K562 (cell line): ENCODE results near the gene CPED1. TPM values are rescaled to one million over a fixed set of nuclear protein-coding genes. Genes with fewer than 3 reads are reported as not detected.

Source experiments
- ATAC-seq: fragments of 200-7000 bp; cut with Tn5 transposase; 3 replicates; pipeline ENCODE4 v1.9.1; 2020; ENCODE audit warnings: moderate library complexity
- BruUV-seq: library from RNA; stranded (reverse); fragments of 400-500 nt; replicated peaks from 2 replicates; lab custom pipeline; 2021; lab: Mats Ljungman, UMichigan
- CTCF ChIA-PET: fragments of 300-600 bp; formaldehyde crosslinking; extraction: SDS; loops from one replicate; lab custom pipeline; 2021; ENCODE audit warnings: low intra/inter-chr PET ratio; lab: Yijun Ruan, JAX
- POLR2A ChIA-PET: fragments of 300-600, 350-650 bp; sonication (Branson Sonifier 250); formaldehyde crosslinking; extraction: SDS; loops from one replicate; lab custom pipeline; 2021; ENCODE audit warnings: antibody characterized with exemption, inconsistent platforms; lab: Yijun Ruan, JAX
- DNase-seq, 4 experiments: peaks; one replicate each; pipeline versions ENCODE4 v3.0.0 to v3.0.0-alpha.2; 2011 to 2018; ENCODE audit warnings: low spot score in 3 of 4, mixed read lengths in 3 of 4; ENCODE audit errors: extremely low read depth in 1 of 4
- FAIRE-seq: peaks from 2 replicates; lab custom pipeline; 2011; peaks lifted over from hg19 to GRCh38; lab: Jason Lieb, UNC
- H2AFZ ChIP-seq: 2 replicates; pipeline ENCODE4 v1.6.0; 2011; ENCODE audit warnings: low read depth, low read length, control low read depth, inconsistent platforms
- H3K27ac ChIP-seq: fragments of 200-600 bp; 3 replicates; pipeline ENCODE4 v1.8.0; 2011; ENCODE audit warnings: low read depth, mild to moderate bottlenecking, control low read depth, inconsistent platforms, low read length, moderate library complexity, mixed read lengths; ENCODE audit errors: extremely low read depth
- H3K27me3 ChIP-seq, 2 experiments: fragments of 300-600 bp in 1 of 2; 2 replicates in 1 of 2; 3 replicates in 1 of 2; pipeline versions ENCODE4 v1.6.0 to v1.8.0; 2011; ENCODE audit warnings: inconsistent platforms in 2 of 2, low read length in 2 of 2, mild to moderate bottlenecking in 1 of 2, mixed read lengths in 1 of 2, moderate library complexity in 1 of 2; ENCODE audit not compliant: control insufficient read depth in 2 of 2, insufficient read depth in 2 of 2
- H3K36me3 ChIP-seq: fragments of 300-600 bp; 3 replicates; pipeline ENCODE4 v1.8.0; 2011; ENCODE audit warnings: mild to moderate bottlenecking, low read length, inconsistent platforms; ENCODE audit not compliant: control insufficient read depth, insufficient read depth
- H3K4me1 ChIP-seq, 2 experiments: fragments of 200-600 bp in 1 of 2; replicated peaks in 1 of 2; 2 replicates in 1 of 2; 3 replicates in 1 of 2; pipeline versions ENCODE4 v1.5.1 to v1.8.0; 2011; ENCODE audit warnings: inconsistent platforms in 2 of 2, low read length in 2 of 2, mild to moderate bottlenecking in 1 of 2, mixed read lengths in 1 of 2, moderate library complexity in 1 of 2; ENCODE audit not compliant: control insufficient read depth in 2 of 2, insufficient read depth in 2 of 2
- H3K4me2 ChIP-seq: 2 replicates; pipeline ENCODE4 v1.6.1; 2011; ENCODE audit warnings: low read length, control low read depth, inconsistent platforms, mixed read lengths; ENCODE audit not compliant: insufficient read depth
- H3K4me3 ChIP-seq: fragments of 200-600 bp; sonication (generic), shearing (Covaris generic); 2 replicates; pipeline ENCODE4 v1.5.1; 2016; ENCODE audit warnings: control low read depth, inconsistent platforms
- H3K79me2 ChIP-seq: fragments of 200-600 bp; 3 replicates; pipeline ENCODE4 v1.8.0; 2011; ENCODE audit warnings: low read length, inconsistent platforms; ENCODE audit not compliant: control insufficient read depth, insufficient read depth
- H3K9ac ChIP-seq, 2 experiments: 2 replicates each; pipeline versions ENCODE4 v1.6.0 to v1.6.1; 2011; ENCODE audit warnings: low read depth in 2 of 2, low read length in 2 of 2, control low read depth in 1 of 2, inconsistent platforms in 1 of 2, mild to moderate bottlenecking in 1 of 2, mixed read lengths in 1 of 2; ENCODE audit not compliant: insufficient read depth in 1 of 2
- H3K9me1 ChIP-seq: one replicate; pipeline ENCODE4 v1.6.0; 2011; ENCODE audit warnings: inconsistent platforms, mild to moderate bottlenecking, low read length, moderate library complexity; ENCODE audit not compliant: control insufficient read depth, insufficient read depth
- H3K9me3 ChIP-seq: replicated peaks from 2 replicates; pipeline ENCODE4 v1.5.1; 2011; ENCODE audit warnings: low read depth, low read length, inconsistent platforms; ENCODE audit not compliant: control insufficient read depth, insufficient read depth
- H4K20me1 ChIP-seq: replicated peaks from 2 replicates; pipeline ENCODE4 v1.6.1; 2011; ENCODE audit warnings: low read length, inconsistent platforms, mixed read lengths; ENCODE audit not compliant: control insufficient read depth, insufficient read depth
- BRF2 ChIP-seq: IDR thresholded peaks from 3 replicates; pipeline ENCODE4 v1.6.1; 2011; ENCODE audit warnings: borderline replicate concordance, mild to moderate bottlenecking; ENCODE audit not compliant: insufficient read length, insufficient read depth
- HMG20A ChIP-seq: fragments of 450-650 bp; formaldehyde crosslinking; conservative IDR thresholded peaks from 2 replicates; pipeline ENCODE4 v1.4.0; 2020; ENCODE audit warnings: mild to moderate bottlenecking, mixed read lengths
- NFIX ChIP-seq: fragments of 250-450 bp; sonication (Bioruptor Pico); IDR thresholded peaks from 2 replicates; pipeline ENCODE4 v1.4.0; 2020; ENCODE audit warnings: low read depth, mild to moderate bottlenecking, moderate library complexity
- POU5F1 ChIP-seq: fragments of 150-350 bp; IDR thresholded peaks from 2 replicates; pipeline ENCODE4 v1.6.1; 2014; ENCODE audit warnings: borderline replicate concordance, low read length, low read depth, mild to moderate bottlenecking; ENCODE audit not compliant: partially characterized antibody
- PRDM10 ChIP-seq: fragments of 450-650 bp; IDR thresholded peaks from 2 replicates; pipeline ENCODE4 v1.6.1; 2018; ENCODE audit not compliant: partially characterized antibody
- RBM22 ChIP-seq: fragments of 200-400 bp; formaldehyde crosslinking; IDR thresholded peaks from 2 replicates; pipeline ENCODE4 v1.6.1; 2018; ENCODE audit warnings: low read length, low read depth; ENCODE audit not compliant: poor library complexity, severe bottlenecking
- SMARCA4 ChIP-seq: fragments of 450-650 bp; IDR thresholded peaks from 2 replicates; pipeline ENCODE4 v1.6.1; 2016
- ZNF695 ChIP-seq: fragments of 450-650 bp; formaldehyde crosslinking; IDR thresholded peaks from 2 replicates; pipeline ENCODE4 v1.4.0; 2020; ENCODE audit warnings: mild to moderate bottlenecking, moderate library complexity
- WGBS: fragments of 100-300 bp; shearing (Covaris generic); methylation state at CpG from one replicate; pipeline ENCODE4 v1.1.6; 2016; ENCODE audit warnings: low coverage, mixed read lengths; ENCODE audit not compliant: insufficient coverage; ENCODE audit errors: missing lambda C conversion rate; 5-methylcytosine and 5-hydroxymethylcytosine counted together
- in situ Hi-C: fragments of 300-500 bp; cut with MboI; formaldehyde crosslinking; loops from 4 replicates; pipeline ENCODE4 v1.15.0; 2018; ENCODE audit warnings: inconsistent platforms, mixed read lengths
- intact Hi-C: fragments of 100-400 bp; cut with micrococcal nuclease; formaldehyde crosslinking; loops from 2 replicates; pipeline ENCODE4 v1.14.2; 2022
- polyA plus RNA-seq, 8 experiments: library from polyadenylated mRNA; depleted of rRNA in 4 of 8; stranded (reverse) in 5 of 8; unstranded in 3 of 8; fragments of >200 nt; fragmentation: Nextera tagmentation in 2 of 8; fragmentation: Illumina TruSeq in 1 of 8; extraction: Ambion mirVana in 2 of 8; extraction: Trizol in 1 of 8; gene quantifications; 2 replicates each; pipeline versions ENCODE4 v1.2.1 to v1.2.3, GENCODE V29; 2011 to 2014; ENCODE audit warnings: inconsistent platforms in 1 of 8, missing spikeins in 1 of 8
- total RNA-seq, 7 experiments: library from RNA; depleted of rRNA in 6 of 7; stranded (reverse); fragments of >200 nt in 6 of 7; fragmentation: Illumina TruSeq in 2 of 7; extraction: Trizol in 2 of 7; gene quantifications; 2 replicates each; pipeline versions ENCODE4 v1.2.1 to v1.2.3, GENCODE V29; 2011 to 2021; ENCODE audit warnings: low replicate concordance in 1 of 7
- TF ChIP-seq, protein P1 (sequence below): fragments of 450-650 bp; conservative IDR thresholded peaks from 2 replicates; pipeline ENCODE4 v1.6.1; 2016; ENCODE audit warnings: missing genetic modification characterization, low read depth, mild to moderate bottlenecking, missing compliant biosample characterization, moderate library complexity
- TF ChIP-seq, protein P2 (sequence below): fragments of 250-450 bp; sonication (Bioruptor Pico); IDR thresholded peaks from 2 replicates; pipeline ENCODE4 v1.4.0; 2020; ENCODE audit warnings: borderline replicate concordance

Gene CPED1
- total and polyA plus RNA-seq, 9 of the 15 experiments (the other 6 are each of a cell fraction or from before 2014, with no cell fraction given), result 195 to 393 (median 290) TPM

- no peak for TF ChIP-seq POU5F1
- TF ChIP-seq, protein P1, sequence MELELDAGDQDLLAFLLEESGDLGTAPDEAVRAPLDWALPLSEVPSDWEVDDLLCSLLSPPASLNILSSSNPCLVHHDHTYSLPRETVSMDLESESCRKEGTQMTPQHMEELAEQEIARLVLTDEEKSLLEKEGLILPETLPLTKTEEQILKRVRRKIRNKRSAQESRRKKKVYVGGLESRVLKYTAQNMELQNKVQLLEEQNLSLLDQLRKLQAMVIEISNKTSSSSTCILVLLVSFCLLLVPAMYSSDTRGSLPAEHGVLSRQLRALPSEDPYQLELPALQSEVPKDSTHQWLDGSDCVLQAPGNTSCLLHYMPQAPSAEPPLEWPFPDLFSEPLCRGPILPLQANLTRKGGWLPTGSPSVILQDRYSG (tag), result no peak
- TF ChIP-seq, protein P2, sequence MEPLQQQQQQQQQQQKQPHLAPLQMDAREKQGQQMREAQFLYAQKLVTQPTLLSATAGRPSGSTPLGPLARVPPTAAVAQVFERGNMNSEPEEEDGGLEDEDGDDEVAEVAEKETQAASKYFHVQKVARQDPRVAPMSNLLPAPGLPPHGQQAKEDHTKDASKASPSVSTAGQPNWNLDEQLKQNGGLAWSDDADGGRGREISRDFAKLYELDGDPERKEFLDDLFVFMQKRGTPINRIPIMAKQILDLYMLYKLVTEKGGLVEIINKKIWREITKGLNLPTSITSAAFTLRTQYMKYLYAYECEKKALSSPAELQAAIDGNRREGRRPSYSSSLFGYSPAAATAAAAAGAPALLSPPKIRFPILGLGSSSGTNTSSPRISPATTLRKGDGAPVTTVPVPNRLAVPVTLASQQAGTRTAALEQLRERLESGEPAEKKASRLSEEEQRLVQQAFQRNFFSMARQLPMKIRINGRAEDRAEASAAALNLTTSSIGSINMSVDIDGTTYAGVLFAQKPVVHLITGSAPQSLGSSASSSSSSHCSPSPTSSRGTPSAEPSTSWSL (CRISPR knock-in tag), result no peak
- TF ChIP-seq, all 486 proteins: peak for 104
These were observed 53.1 kb downstream of the CPED1 start (continued) for GRCh38 chr7:121041516-121042148.

DNA sequence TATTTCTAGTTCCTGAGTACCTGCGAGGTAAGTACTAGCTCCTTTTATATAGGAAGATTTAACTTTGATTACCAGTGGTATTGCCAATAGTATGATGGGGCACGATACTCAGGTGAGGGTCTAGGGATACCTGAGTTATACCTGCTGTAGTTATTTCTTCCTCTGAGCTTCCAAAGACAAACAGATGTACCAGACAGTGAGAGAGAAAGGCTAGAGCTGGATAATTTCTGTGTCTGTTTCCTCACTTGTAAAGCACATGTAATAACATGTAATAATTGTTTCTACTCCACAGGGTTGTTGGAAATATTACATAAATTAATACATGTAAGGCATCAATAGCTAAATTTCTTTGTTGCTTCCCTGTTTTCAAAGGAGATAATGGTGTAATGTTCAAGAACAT is 53.7 kb downstream of the CPED1 start:
- in situ Hi-C loops, result no loop called here
- no peak for TF ChIP-seq PRDM10
- no peak for TF ChIP-seq SMARCA4
- TF ChIP-seq HMG20A (CRISPR knock-in tag), result no peak
- TF ChIP-seq RBM22, result no peak
- TF ChIP-seq ZNF695 (CRISPR knock-in tag), result no peak
- no peak for TF ChIP-seq BRF2
- no peak for TF ChIP-seq NFIX (CRISPR knock-in tag)

More for the DNA sequence above, 53.7 kb downstream of the CPED1 start:
- Histone ChIP-seq H3K27ac (peak overlapping the region; percentile 88), H3K27me3 (no peaks in the 10 kb centered on the region), H3K4me2 (peak overlapping the region; percentile 72), H3K9me1 (no peaks in the 10 kb centered on the region), H3K4me1 (peaks cover 10 to 69% of the 10 kb centered on the region in 2 experiments), H3K36me3 (peaks cover 34% of the 10 kb centered on the region), H4K20me1 (no peaks in the 10 kb centered on the region), H2AFZ (peak overlapping the region; percentile 5; the same call in 1 of the 2 replicates), H3K9ac (peak overlapping the region in 1 of 2 experiments; percentile 71; a peak in 2 of 4 replicates), H3K79me2 (peaks cover 100% of the 10 kb centered on the region), H3K9me3 (no peaks in the 10 kb centered on the region; the same call in 1 of the 2 replicates), H3K4me3 (peak overlapping the region; percentile 8; the same call in 1 of the 2 replicates)
- 7% methylated on average over 2 of the region's 2 CpGs for WGBS
- no peak for ATAC-seq
- ChIA-PET CTCF (interaction anchor here (0.5 kb wide), 1 partner anchor 9 kb away, joined by 3 read pairs; no protein-coding TSS in a partner anchor), POLR2A (interaction anchor here (0.8 to 2.0 kb wide), 10 partner anchors 10 to 34 kb away, joined by 3 to 11 read pairs (median 4); no protein-coding TSS in a partner anchor)
- DNase-seq, result no peak
- TSS peak; percentile 17 for BruUV-seq
- FAIRE-seq, result no peak
- intact Hi-C loops, result no loop called here
